Type B pancreatic cell (in vitro differentiated cells): ENCODE data around the gene TM9SF2. TPM values are rescaled to one million over a fixed set of nuclear protein-coding genes. Genes with fewer than 3 reads are reported as not detected.
A peak's percentile ranks its signal among the peaks of the same experiment; 100 is the strongest.

Experiments
- DNase-seq: peaks from one replicate; pipeline ENCODE4 v3.0.0; 2021; ENCODE audit warnings: mixed read lengths; ENCODE audit not compliant: unreplicated experiment; ENCODE audit errors: extremely low spot score
- H3K27ac Mint-ChIP-seq: 2 replicates; pipeline ENCODE4 v1.8.0; 2021; ENCODE audit warnings: mild to moderate bottlenecking, mixed read lengths
- H3K27me3 Mint-ChIP-seq: 2 replicates; pipeline ENCODE4 v1.8.0; 2021; ENCODE audit warnings: mixed read lengths
- H3K36me3 Mint-ChIP-seq: 2 replicates; pipeline ENCODE4 v1.8.0; 2021; ENCODE audit warnings: mixed read lengths
- H3K4me1 Mint-ChIP-seq: one replicate; pipeline ENCODE4 v1.8.0; 2021; ENCODE audit warnings: mixed read lengths; ENCODE audit not compliant: unreplicated experiment
- H3K4me3 Mint-ChIP-seq: 2 replicates; pipeline ENCODE4 v1.8.0; 2021; ENCODE audit warnings: mild to moderate bottlenecking, mixed read lengths
- H3K9me3 Mint-ChIP-seq: 2 replicates; pipeline ENCODE4 v1.8.0; 2021; ENCODE audit warnings: mixed read lengths
- total RNA-seq: library from RNA; stranded (reverse); gene quantifications from 2 replicates; pipeline ENCODE4 v1.2.1, GENCODE V29; 2021; ENCODE audit warnings: low replicate concordance
- TF ChIP-seq, protein P1 (sequence below): fragments of 200-600 bp; sonication (generic); conservative IDR thresholded peaks from 2 replicates; pipeline ENCODE4 v1.5.0; 2021; ENCODE audit warnings: antibody characterized with exemption, mild to moderate bottlenecking

The TM9SF2 gene
- total RNA-seq, 1 donor from 2014 or later = 113 TPM

GRCh38 chr13:99590519-99591011 lies 89.3 kb downstream of the TM9SF2 start:
- Mint-ChIP-seq H3K4me3 (no peak overlapping the region), H3K9me3 (no peaks in the 10 kb centered on the region), H3K4me1 (no peaks in the 10 kb centered on the region), H3K27ac (no peak overlapping the region), H3K36me3 (no peaks in the 10 kb centered on the region), H3K27me3 (no peaks in the 10 kb centered on the region)
- no peak for DNase-seq
- TF ChIP-seq, protein P1, sequence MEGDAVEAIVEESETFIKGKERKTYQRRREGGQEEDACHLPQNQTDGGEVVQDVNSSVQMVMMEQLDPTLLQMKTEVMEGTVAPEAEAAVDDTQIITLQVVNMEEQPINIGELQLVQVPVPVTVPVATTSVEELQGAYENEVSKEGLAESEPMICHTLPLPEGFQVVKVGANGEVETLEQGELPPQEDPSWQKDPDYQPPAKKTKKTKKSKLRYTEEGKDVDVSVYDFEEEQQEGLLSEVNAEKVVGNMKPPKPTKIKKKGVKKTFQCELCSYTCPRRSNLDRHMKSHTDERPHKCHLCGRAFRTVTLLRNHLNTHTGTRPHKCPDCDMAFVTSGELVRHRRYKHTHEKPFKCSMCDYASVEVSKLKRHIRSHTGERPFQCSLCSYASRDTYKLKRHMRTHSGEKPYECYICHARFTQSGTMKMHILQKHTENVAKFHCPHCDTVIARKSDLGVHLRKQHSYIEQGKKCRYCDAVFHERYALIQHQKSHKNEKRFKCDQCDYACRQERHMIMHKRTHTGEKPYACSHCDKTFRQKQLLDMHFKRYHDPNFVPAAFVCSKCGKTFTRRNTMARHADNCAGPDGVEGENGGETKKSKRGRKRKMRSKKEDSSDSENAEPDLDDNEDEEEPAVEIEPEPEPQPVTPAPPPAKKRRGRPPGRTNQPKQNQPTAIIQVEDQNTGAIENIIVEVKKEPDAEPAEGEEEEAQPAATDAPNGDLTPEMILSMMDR = no peak

GRCh38 chr13:99596180-99596579 lies 94.9 kb downstream of the TM9SF2 start:
- no peak overlapping the region for H3K27ac Mint-ChIP-seq
- DNase-seq = no peak
- TF ChIP-seq, protein P1 = no peak

DNA sequence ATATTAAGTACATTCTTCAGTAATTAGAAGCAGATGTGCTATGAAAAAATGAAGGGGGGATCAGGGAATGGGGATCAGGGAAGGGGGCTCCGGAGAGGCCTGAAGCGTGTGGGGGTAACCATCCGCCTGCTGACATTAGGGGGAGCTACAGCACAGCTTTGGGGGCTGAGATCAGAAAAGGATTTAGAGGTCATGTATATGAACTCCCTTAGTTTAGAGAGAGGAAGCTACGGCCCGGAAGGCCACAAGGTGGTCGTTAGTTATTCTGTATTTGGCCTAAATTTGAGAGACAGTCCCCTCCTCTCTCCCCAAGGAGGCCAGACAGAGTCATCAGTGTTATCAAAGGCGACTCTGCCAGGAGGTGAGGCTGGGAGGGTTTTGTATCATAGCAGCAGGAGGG lies 99.0 kb downstream of the TM9SF2 start:
- no peak overlapping the region for H3K27ac Mint-ChIP-seq
- TF ChIP-seq, protein P1 = peak; percentile 53
- H3K4me1 Mint-ChIP-seq = peaks cover 10% of the 10 kb centered on the region
- H3K9me3 Mint-ChIP-seq = no peaks in the 10 kb centered on the region
- H3K36me3 Mint-ChIP-seq = no peaks in the 10 kb centered on the region
- no peak for DNase-seq
- H3K4me3 Mint-ChIP-seq = no peak overlapping the region
- H3K27me3 Mint-ChIP-seq = peaks cover 13% of the 10 kb centered on the region

More at GRCh38 chr13:99596180-99596579, 94.9 kb downstream of the TM9SF2 start:
- Mint-ChIP-seq H3K36me3 (no peaks in the 10 kb centered on the region), H3K4me3 (no peak overlapping the region), H3K4me1 (peaks cover 9% of the 10 kb centered on the region), H3K9me3 (no peaks in the 10 kb centered on the region), H3K27me3 (peaks cover 1% of the 10 kb centered on the region)

DNA sequence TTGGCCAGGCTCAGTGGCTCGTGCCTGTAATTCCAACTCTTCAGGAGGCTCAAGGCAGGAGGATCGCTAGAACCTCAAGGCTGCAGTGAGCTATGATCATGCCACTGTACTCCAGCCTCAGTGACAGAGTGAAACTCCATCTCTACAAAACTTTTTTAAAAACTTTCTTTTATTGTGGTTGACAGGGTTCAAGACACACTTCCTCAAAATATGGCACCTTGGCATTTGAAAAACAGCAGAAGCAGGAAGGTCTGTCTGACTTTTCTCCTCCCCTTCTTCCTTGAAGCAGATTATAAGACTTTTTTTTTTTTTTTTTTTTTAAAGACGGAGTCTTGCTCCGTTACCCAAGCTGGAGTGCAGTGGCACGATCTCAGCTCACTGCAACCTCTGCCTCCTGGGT lies 100.3 kb downstream of the TM9SF2 start:
- DNase-seq = no peak
- no peak overlapping the region for H3K27ac Mint-ChIP-seq
- H3K9me3 Mint-ChIP-seq = no peaks in the 10 kb centered on the region
- H3K4me1 Mint-ChIP-seq = peaks cover 19% of the 10 kb centered on the region
- no peaks in the 10 kb centered on the region for H3K36me3 Mint-ChIP-seq
- H3K27me3 Mint-ChIP-seq = peaks cover 13% of the 10 kb centered on the region
- no peak overlapping the region for H3K4me3 Mint-ChIP-seq
- TF ChIP-seq, protein P1 = no peak

GRCh38 chr13:99604636-99605035 lies 103.4 kb downstream of the TM9SF2 start:
- no peaks in the 10 kb centered on the region for H3K9me3 Mint-ChIP-seq
- no peak for DNase-seq
- TF ChIP-seq, protein P1 = no peak
- peaks cover 4% of the 10 kb centered on the region for H3K36me3 Mint-ChIP-seq
- H3K27ac Mint-ChIP-seq = no peak overlapping the region
- H3K27me3 Mint-ChIP-seq = peaks cover 13% of the 10 kb centered on the region
- H3K4me1 Mint-ChIP-seq = peaks cover 19% of the 10 kb centered on the region
- peak overlapping the region; percentile 70 for H3K4me3 Mint-ChIP-seq
